GM03348 (cell line): ENCODE data around the gene OR51A2.
A peak's percentile ranks its signal among the peaks of the same experiment; 100 is the strongest.
"Not testable (repeated sequence)": the region's sequence is repeated elsewhere in the genome, so short reads cannot be mapped to it uniquely, and the experiment has no call there.

ENCODE experiments used
- DNase-seq: peaks from one replicate; pipeline ENCODE4 v3.0.0; 2012; ENCODE audit warnings: low spot score

OR51A2 gene, protein sequence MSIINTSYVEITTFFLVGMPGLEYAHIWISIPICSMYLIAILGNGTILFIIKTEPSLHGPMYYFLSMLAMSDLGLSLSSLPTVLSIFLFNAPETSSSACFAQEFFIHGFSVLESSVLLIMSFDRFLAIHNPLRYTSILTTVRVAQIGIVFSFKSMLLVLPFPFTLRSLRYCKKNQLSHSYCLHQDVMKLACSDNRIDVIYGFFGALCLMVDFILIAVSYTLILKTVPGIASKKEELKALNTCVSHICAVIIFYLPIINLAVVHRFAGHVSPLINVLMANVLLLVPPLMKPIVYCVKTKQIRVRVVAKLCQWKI

DNA sequence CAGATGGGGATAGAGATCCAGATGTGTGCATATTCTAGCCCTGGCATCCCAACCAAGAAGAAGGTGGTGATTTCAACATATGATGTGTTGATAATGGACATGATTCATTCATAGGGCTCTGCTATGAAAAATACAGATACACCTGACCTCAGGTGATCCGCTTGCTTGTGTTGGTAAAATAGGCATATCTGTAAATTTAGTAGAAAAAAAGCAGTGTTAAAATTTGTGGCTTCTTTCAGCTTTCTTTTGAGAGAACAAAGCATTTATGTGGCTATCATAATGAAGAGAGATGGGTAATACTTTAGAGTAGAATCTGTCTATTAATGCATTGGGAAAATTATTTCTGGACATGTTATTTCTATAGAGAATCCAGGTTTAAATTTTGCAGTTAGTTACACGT, at the start of gene OR51A2:
Gene OR51A2 (minus strand): TSS at position 101 of the 400 bp plus-strand sequence. CDS start 0 bp downstream, at position 101.
- DNase-seq, result not testable (repeated sequence)

DNA sequence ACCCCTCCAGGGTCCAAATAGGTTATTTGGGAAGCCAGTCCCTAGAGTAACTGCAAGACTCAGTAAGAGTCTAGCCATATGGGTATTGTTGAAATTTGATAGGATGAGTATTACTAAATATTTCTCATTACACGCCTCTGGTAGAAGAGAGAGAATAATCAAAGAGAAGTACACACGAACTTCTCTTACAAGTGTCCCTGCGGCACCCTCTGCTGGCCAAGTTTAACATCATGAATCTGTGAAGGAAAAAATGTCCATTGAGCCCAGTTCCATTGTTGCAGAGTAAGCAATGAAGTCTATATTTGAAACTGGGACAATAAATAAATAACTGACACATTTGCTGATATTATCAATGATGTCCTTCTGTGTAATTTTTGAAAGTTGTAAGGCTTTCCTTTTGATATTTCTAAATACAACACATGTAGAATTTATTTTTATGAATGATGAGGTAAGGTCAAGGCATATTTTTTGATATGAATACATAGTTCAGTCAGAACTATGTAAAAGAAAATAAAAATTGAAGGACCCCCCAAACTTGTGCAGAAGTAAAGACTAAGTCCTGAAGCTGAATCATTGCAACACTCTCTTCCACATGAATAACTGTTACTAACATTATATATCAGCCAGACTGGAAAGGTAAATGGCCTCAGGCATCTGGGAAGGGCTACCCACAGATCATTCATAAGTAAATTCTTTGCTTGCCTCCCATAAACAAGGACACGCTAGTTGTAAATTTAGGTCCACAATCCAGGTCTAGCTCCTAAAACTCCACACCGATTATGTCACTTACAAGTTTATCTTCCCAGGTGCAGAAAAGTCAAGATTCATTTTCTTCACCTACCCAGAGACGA, 49.1 kb upstream of the OR51A2 start:
- DNase-seq, result peak; percentile 57

DNA sequence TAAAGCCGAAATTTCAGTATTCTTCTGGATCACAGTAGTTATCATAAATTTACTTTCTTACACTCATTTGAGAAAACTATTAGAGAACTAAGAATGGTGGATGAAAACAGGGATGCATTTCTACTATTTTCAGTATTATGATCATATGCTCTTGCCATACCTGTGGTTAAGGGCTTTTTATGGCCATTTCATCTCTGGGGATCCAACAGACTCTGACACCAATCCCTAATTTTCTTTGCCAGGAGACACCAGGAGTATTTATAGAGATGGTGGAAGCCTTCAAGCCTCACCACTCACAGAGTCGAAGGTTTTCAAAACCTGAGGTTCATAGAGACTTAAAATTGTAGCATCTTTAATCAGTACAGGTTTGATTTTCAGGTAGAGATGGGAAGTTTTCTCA, 39.0 kb upstream of the OR51A2 start, which contains the start of gene OR51L1:
Gene OR51L1 (plus strand): TSS at position 301 of the 400 bp plus-strand sequence. CDS start 4,132 bp downstream, outside the sequence.
- no peak for DNase-seq

DNA sequence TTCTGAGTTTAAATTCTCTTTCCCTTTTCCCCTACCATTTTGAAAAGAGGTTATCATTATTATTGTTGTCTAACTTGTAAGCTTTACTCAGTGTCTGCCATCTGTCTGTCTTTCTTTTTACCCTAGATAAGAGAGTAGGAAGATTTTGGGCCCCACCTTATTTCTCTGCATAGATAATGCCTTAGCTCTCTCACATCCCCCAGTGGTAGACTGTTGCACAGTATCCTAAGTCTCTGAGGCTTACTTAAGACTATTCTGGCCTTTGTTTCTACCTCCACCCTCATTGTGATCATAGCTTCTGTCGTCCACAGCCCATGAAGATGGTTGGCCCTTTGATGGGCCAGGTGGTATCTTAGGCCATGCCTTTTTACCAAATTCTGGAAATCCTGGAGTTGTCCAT, 35.5 kb upstream of the OR51A2 start:
- DNase-seq, result peak; percentile 5

DNA sequence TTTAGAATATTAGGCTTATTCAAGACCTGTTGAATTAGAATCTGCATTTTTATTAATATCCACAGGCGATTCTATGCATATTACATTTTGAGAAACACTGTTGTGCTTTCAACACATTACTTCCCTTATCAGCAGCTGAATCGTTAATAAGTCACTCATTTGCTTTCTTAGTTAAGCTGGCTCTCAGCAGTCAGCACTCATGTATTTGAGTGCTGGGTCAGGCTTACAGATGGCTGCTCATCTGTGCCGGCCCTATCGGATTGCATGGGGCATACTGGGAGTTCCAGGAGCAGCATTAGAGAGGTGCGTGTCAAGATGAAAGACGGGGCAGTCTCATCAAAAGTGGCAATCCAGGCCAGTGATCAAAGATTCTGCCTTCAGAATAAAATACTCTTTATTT, 28.3 kb upstream of the OR51A2 start:
- DNase-seq, result no peak

DNA sequence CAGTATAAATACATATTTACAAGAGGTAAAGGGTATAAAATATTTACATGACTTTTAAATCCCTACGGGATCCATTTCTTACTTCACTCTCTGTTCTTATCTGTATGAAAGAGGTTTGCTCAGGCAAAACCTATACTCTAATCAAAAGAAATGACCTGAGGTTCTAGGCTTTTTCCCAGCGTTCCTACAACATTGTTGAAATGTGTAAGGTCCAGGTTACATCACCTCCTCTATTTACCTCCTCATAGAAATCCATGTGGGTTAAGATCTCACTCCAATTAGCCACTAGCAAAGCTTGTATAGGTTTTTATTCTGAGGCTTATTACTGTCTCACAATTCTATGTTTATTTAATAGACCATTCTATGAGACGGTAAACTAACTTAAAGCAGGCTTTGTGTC, 27.2 kb upstream of the OR51A2 start:
- no peak for DNase-seq

DNA sequence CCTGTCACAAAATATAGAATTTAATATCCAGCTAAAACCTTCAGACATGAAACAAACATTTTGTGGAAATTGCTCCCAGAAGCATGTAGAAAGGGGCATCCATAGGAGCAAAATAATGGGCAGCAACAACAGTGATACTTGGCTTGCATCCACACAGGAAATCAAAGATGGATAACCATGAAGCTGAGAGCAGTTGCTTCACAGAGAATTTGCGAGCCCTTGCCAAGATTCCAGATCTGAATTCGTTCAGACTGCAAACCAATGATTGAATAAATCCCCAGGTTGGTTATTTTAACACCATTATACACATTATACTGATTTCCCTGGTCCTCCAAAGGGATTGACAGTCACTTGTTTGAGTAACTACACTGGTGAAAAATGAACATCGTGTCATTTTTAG, 23.5 kb upstream of the OR51A2 start:
- DNase-seq, result no peak

DNA sequence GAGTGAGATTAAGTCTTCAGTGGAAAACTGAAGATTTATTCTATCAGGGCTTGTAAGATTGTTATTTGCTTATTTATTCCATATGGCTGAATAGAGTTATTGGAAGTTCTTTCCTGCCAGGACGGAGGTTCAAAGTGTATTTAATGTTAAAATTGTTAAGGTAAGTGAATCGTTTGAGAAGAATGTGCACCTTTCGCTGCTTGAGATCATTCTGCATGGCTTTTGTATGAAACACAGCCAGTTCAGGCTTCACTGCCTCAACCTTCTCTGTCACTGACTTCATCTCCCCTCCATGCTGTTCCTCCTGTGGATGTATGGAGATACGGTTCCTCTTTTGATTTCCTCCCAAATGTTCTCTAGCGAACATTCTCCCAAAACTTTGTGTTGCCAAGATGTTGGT, 19.9 kb upstream of the OR51A2 start:
- no peak for DNase-seq

DNA sequence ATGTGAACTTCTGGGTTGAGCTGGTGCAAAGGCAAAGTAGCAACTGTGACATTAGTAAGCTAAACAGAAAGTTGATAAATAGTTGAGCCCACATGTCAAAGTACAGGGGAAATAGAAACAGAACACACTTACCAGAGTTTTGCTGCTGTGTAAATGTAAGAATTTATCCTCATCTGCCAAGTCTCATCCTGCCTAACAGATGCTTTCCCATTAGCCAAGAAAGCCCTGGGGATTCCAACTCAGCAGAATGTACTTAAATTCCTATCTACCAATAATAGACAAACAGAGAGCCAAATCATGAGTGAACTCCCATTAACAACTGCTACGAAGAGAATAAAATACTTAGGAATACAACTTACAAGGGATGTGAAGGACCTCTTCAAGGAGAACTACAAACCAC, 7.3 kb upstream of the OR51A2 start:
- no peak for DNase-seq

DNA sequence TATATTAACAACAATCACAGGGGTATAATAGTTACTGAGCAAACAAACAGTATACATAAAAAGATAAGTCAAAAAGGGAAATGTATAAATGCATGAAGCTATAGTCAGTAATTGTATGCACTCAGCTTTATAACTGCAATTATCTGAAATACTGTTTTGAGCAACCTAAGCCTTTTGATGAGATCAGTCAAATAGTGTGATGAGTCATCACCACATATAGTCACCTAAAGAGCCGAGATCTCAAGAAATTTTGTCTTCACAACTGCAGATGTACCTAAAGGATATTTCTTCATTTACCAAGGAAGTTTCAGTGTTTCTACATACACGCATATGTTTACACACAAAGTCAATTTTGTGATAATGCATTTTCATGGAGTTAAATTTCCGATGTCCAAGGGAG, 5.4 kb upstream of the OR51A2 start:
- no peak for DNase-seq

DNA sequence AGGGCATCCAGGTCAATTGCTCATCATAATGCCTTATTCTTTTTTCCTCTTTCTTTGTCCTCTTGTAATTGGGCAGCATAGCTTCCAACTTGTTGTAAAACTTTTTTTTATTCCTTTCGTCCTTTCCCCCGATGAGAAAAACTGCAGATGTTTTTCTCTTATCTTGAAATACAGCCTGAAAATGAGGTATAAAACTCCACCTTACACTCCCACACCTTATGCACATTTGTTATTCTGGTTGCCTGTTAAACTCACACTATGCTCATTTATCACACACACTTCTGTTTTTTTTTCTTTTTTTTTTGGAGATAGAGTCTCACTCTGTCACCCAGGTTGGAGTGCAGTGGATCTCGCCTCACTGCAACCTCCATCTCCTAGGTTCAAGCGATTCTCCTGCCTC, 1.9 kb upstream of the OR51A2 start:
- no peak for DNase-seq

DNA sequence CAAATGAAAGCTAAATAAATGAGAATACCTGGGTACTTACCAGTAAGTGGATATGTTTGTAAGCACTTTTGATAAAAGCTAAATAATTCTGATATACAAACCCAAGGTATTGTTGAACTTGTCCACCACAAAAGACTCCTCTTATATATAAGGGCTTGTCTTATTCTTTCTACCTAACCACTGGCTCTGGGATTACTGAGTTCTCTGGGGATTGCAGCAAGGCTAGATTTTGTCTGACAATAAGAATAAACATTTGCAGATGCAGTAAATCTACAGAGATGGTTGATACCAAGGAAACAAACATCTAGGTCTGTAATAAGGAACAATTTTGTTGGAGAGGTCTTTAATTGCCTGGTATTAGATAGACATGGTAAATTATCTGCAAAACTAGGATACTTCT, 8.0 kb downstream of the OR51A2 start, which contains the start of gene OR51A4:
Gene OR51A4 (minus strand): TSS at position 101 of the 400 bp plus-strand sequence. CDS start 505 bp downstream, outside the sequence.
- DNase-seq, result no peak

DNA sequence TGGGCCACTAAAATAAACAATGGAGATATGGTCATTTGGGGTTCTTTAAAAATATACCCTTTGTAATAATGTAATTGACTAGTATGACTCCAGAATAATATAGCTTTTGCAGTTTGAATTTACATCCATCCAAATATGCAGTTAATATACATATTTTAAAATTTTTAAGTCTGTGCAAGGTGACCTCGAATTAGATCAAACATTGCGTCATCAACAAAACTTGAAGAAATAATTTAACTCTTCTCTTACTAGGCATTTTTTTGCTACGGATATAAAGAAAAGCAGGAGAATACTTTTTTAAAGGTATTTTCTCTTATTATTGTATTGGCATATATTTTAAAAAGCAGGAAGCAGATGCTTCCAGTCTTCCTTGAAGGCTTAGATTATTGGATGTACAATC, 18.8 kb downstream of the OR51A2 start:
- no peak for DNase-seq

DNA sequence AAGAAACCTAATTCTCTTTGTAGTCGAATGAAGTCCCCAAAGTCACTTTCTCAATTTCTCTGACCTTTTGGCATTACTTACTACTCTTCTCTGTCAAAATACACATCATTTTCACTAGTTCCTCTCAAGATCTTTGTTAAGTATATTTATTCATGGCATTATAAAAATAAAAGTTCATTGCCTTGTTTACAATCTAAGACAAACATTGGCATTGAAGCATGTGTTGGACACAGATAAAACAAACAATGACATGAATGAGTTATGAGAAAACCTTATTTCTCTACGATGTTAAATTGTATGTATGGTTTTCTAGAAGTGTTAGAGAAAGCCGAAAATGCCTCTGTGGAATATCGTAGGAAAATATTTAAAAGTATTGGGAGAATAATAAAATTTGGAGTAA, 22.8 kb downstream of the OR51A2 start:
- DNase-seq, result no peak

DNA sequence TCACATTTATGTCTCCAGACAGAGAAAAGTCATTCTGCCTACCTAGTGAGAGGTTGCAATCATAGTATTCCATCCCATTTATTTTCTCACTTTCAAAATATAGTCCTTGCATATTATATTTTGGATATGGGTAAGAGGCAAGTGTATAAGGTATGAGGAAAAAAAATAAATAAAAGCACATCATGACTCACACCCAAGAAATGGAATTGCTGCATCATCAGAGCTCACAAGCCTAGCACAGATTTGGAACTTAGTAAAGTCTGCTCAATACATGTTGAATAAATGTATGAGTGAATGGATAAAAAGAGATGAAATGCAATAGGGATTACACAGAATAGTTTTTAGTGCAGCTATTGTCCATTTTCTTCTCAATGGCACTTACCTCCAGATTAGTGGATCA, 28.9 kb downstream of the OR51A2 start:
- no peak for DNase-seq

DNA sequence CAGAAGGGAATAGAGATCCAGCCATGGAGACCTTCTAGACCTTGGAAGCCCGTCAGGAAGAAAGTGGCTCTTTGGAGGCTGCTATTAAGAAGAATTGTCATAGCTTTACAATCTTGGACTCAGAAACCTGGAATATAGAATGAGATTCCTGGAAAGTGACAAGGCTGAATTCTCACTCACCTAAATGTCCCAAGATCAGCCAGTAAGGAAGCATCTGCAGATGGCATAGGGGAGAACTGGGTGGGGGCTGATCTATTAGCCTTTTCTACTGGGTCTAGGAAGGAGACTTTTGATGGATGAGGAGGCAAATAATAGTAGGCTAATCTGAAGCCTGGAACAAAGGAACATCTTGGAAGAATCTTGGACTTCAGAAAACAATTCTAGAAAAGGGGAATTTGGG, 31.3 kb downstream of the OR51A2 start, which contains the start of gene OR51G1:
Gene OR51G1 (minus strand): TSS at position 101 of the 400 bp plus-strand sequence. CDS start 0 bp downstream, at position 101.
- DNase-seq, result no peak

DNA sequence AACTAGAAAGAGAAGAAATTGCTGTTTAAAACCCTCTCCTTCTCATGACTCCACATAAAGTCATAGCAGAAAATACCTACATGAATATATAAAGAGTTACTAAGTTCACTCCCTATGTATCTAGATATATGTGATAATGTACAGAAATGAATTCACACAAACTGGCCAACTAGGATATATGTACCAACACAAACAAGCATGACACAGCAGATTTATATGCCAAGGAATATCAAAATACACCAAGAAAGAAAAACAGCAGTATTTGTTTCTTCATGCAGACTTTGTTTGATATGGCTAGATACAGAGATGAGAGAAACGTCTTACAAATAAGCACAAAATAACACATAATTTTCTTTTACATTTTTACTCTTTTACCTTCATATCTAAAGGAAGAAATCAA, 33.2 kb downstream of the OR51A2 start:
- no peak for DNase-seq

DNA sequence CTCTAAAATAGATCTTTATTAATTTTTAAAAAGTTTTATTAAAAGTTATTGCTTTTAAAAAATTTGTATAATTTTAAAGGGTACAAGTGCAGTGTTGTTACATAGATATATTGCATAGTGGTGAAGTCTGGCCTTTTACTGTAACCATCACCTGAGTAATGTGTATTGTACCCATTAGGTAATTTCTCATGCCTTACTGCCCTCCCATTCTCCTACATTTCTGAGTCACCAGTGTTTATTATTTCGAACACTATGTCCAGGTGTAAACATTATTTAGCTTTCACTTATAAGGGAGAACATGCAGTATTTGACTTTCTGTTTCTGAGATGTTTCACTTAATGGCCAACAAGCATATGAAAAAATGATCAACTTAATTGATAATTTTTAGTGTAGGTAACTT, 33.7 kb downstream of the OR51A2 start:
- no peak for DNase-seq

DNA sequence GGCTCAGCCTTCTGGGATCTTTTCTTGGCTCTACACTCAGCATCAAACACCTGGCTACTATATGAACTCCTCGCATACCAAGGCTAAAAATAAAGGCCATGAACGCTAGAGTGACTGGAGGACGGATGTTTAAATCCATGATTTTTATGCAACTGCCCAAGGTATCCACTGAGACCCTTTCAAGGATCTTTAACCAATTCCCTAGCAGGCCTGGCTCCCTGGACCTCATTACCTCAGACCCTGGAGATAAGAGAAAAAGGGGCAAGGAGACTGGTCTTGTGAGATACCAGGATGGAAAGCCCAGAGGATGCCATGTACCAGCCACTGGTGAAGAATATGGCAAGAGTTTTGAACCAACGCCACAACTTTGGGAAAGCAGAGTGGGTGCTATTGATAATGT, 36.3 kb downstream of the OR51A2 start, which contains the start of gene OR51G2:
Gene OR51G2 (minus strand): TSS at position 101 of the 400 bp plus-strand sequence. CDS start 3,687 bp downstream, outside the sequence.
- DNase-seq, result no peak

DNA sequence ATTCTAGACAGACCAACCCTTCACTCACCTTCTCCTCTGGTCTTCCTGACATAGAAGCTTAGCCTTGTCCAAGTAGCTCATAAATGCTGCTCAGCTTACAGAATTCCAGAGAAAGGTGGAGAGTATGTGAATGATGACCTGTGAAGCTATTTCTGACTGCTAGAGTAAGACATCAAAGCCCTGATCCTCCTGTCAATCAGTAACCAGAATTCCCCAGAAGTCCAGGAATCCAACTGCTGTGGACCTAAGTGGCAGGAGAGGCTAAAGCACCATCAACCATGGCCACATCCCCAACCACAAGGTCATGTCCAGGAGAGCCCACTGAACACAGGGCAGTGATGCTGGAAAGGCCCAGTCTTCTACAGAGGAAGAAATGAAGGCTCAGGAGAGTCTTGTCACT, 38.9 kb downstream of the OR51A2 start:
- no peak for DNase-seq
